Peyer's patch (tissue), 4 donors: ENCODE measurements around the gene HIC2.
"Not testable (repeated sequence)": the region's sequence is repeated elsewhere in the genome, so short reads cannot be mapped to it uniquely, and the experiment has no call there.

Source experiments
- CTCF ChIP-seq, 6 experiments: fragments of 450-650 bp in 4 of 6; fragments of 200-600 bp in 2 of 6; sonication (generic) in 1 of 6; IDR thresholded peaks; one replicate each; pipeline ENCODE4 v1.5.1; 2017 to 2019; ENCODE audit warnings: antibody characterized with exemption in 6 of 6, mild to moderate bottlenecking in 3 of 6, moderate library complexity in 1 of 6
- POLR2A ChIP-seq, 2 donors: fragments of 450-650 bp; IDR thresholded peaks; one replicate each; pipeline ENCODE4 v1.5.1; 2017; ENCODE audit warnings: antibody characterized with exemption in 2 of 2, mild to moderate bottlenecking in 2 of 2, moderate library complexity in 2 of 2

GRCh38 chr22:21487723-21488122 is 70.6 kb downstream of the HIC2 start:
- not testable (repeated sequence) for TF ChIP-seq CTCF, POLR2A (IDR thresholded peaks at IDR 0.05)
